Measurements from ENCODE around the gene SNF8. TPM values are rescaled to one million over a fixed set of nuclear protein-coding genes. Genes with fewer than 3 reads are reported as not detected.

Gene SNF8
- total RNA-seq, 1 experiment from 2014 or later: 136 TPM

GRCh38 chr17:48933035-48933434 is 11.6 kb downstream of the SNF8 start (continued):
- TF ChIP-seq AFF4 (CRISPR knock-in tag; IDR thresholded peaks at IDR 0.05; ENCODE audit: borderline replicate concordance) (no peak), MYBL2 (CRISPR knock-in tag; IDR thresholded peaks at IDR 0.05) (no peak), KAT7 (CRISPR knock-in tag; IDR thresholded peaks at IDR 0.05; ENCODE audit: borderline replicate concordance) (no peak), ZNF425 (CRISPR knock-in tag; conservative IDR thresholded peaks at IDR 0.05) (no peak), SP1 (CRISPR knock-in tag; conservative IDR thresholded peaks at IDR 0.05) (no peak), ARID4B (CRISPR knock-in tag; IDR thresholded peaks at IDR 0.05; ENCODE audit: borderline replicate concordance) (no peak), TP53 (CRISPR knock-in tag; IDR thresholded peaks at IDR 0.05) (no peak), MAX (CRISPR knock-in tag; IDR thresholded peaks at IDR 0.05) (no peak), CREB1 (CRISPR knock-in tag; IDR thresholded peaks at IDR 0.05) (no peak), ZNF671 (CRISPR knock-in tag; IDR thresholded peaks at IDR 0.05) (no peak), HMGXB4 (CRISPR knock-in tag; IDR thresholded peaks at IDR 0.05) (no peak)

GRCh38 chr17:48930435-48930873 is 14.2 kb downstream of the SNF8 start:
- Mint-ChIP-seq H3K4me3 (no peak overlapping the region), H3K9me3 (no peaks in the 10 kb centered on the region), H3K27me3 (ENCODE audit: low read depth) (no peaks in the 10 kb centered on the region), H3K36me3 (peaks cover 75% of the 10 kb centered on the region), H3K27ac (no peak overlapping the region), H3K4me1 (no peaks in the 10 kb centered on the region)
- no peak; the same call in 1 of the 2 replicates for ATAC-seq
- no peak for DNase-seq (ENCODE audit: low spot score)
- ChIA-PET CTCF (interaction anchor here (0.8 to 2.5 kb wide), 3 partner anchors 46 to 105 kb away, joined by 3 to 9 read pairs (median 5); no protein-coding TSS in a partner anchor), POLR2A (no interaction called here)
- no peak for TF ChIP-seq ATF1 (CRISPR knock-in tag; IDR thresholded peaks at IDR 0.05)
- no peak for TF ChIP-seq JUN (CRISPR knock-in tag; IDR thresholded peaks at IDR 0.05)
- TF ChIP-seq ATF6 (CRISPR knock-in tag; IDR thresholded peaks at IDR 0.05): no peak
- no peak for TF ChIP-seq AR (CRISPR knock-in tag; IDR thresholded peaks at IDR 0.05)
- TF ChIP-seq ZNF671 (CRISPR knock-in tag; IDR thresholded peaks at IDR 0.05): no peak
- no peak for TF ChIP-seq JAZF1 (CRISPR knock-in tag; IDR thresholded peaks at IDR 0.05)
- TF ChIP-seq FOXJ3 (CRISPR knock-in tag; IDR thresholded peaks at IDR 0.05; ENCODE audit: borderline replicate concordance): no peak
- no peak for TF ChIP-seq GRHL2 (CRISPR knock-in tag; IDR thresholded peaks at IDR 0.05; ENCODE audit: insufficient replicate concordance, severe bottlenecking)
- TF ChIP-seq TCF7 (CRISPR knock-in tag; IDR thresholded peaks at IDR 0.05; ENCODE audit: low read depth): no peak
